K562 (cell line): ENCODE measurements around the gene FARSA. TPM values are rescaled to one million over a fixed set of nuclear protein-coding genes. Genes with fewer than 3 reads are reported as not detected.

Experiments used
- ATF1 ChIP-seq, 2 experiments: fragments of 450-650 bp in 1 of 2; IDR thresholded peaks; 2 replicates each; pipeline ENCODE4 v1.6.1; 2016; ENCODE audit warnings: missing compliant biosample characterization in 1 of 2, missing genetic modification characterization in 1 of 2
- BMI1 ChIP-seq: fragments of 150-350 bp; IDR thresholded peaks from 2 replicates; pipeline ENCODE4 v1.6.1; 2014; ENCODE audit warnings: low read length
- CREM ChIP-seq: IDR thresholded peaks from 2 replicates; pipeline ENCODE4 v1.6.1; 2014; ENCODE audit warnings: antibody characterized with exemption, low read depth
- IFI16 ChIP-seq: fragments of 250-450 bp; sonication (Bioruptor Pico); IDR thresholded peaks from 2 replicates; pipeline ENCODE4 v2.1.2; 2022; ENCODE audit warnings: mild to moderate bottlenecking, inconsistent platforms
- KAT8 ChIP-seq: fragments of 450-650 bp; IDR thresholded peaks from 2 replicates; pipeline ENCODE4 v1.6.1; 2016; ENCODE audit warnings: low read depth, mild to moderate bottlenecking
- SRSF7 ChIP-seq: fragments of 200-400 bp; formaldehyde crosslinking; optimal IDR thresholded peaks from 2 replicates; pipeline ENCODE3; 2017; ENCODE audit warnings: mild to moderate bottlenecking, low read depth, low read length
- ZNF584 ChIP-seq: fragments of 200-800 bp; sonication (Bioruptor generic); IDR thresholded peaks from 2 replicates; pipeline ENCODE4 v1.6.1; 2016; ENCODE audit warnings: low read depth, mild to moderate bottlenecking, missing genetic modification characterization, missing compliant biosample characterization
- polyA plus RNA-seq, 8 experiments: library from polyadenylated mRNA; depleted of rRNA in 4 of 8; stranded (reverse) in 5 of 8; unstranded in 3 of 8; fragments of >200 nt; fragmentation: Nextera tagmentation in 2 of 8; fragmentation: Illumina TruSeq in 1 of 8; extraction: Ambion mirVana in 2 of 8; extraction: Trizol in 1 of 8; gene quantifications; 2 replicates each; pipeline versions ENCODE4 v1.2.1 to v1.2.3, GENCODE V29; 2011 to 2014; ENCODE audit warnings: inconsistent platforms in 1 of 8, missing spikeins in 1 of 8
- total RNA-seq, 7 experiments: library from RNA; depleted of rRNA in 6 of 7; stranded (reverse); fragments of >200 nt in 6 of 7; fragmentation: Illumina TruSeq in 2 of 7; extraction: Trizol in 2 of 7; gene quantifications; 2 replicates each; pipeline versions ENCODE4 v1.2.1 to v1.2.3, GENCODE V29; 2011 to 2021; ENCODE audit warnings: low replicate concordance in 1 of 7
- TF ChIP-seq, protein P1 (sequence below), 2 experiments: fragments of 450-650 bp; IDR thresholded peaks; 2 replicates each; pipeline ENCODE4 v1.6.1; 2018; ENCODE audit warnings: mild to moderate bottlenecking in 2 of 2, low read depth in 1 of 2; ENCODE audit not compliant: partially characterized antibody in 2 of 2
- TF ChIP-seq, protein P2 (sequence below): fragments of 450-650 bp; IDR thresholded peaks from 2 replicates; pipeline ENCODE4 v1.6.1; 2017; ENCODE audit warnings: mild to moderate bottlenecking, moderate library complexity
- TF ChIP-seq, protein P3 (sequence below), 2 experiments: fragments of 450-650 bp in 1 of 2; IDR thresholded peaks; 2 replicates each; pipeline ENCODE4 v1.6.1; 2011 to 2017; ENCODE audit warnings: low read depth in 2 of 2, antibody characterized with exemption in 1 of 2, borderline replicate concordance in 1 of 2, low read length in 1 of 2, mild to moderate bottlenecking in 1 of 2, mixed read lengths in 1 of 2; ENCODE audit not compliant: control insufficient read depth in 1 of 2
- TF ChIP-seq, protein P4 (sequence below): sonication (generic); formaldehyde crosslinking; IDR thresholded peaks from 2 replicates; pipeline ENCODE4 v1.8.0; 2023; ENCODE audit warnings: missing genetic modification reagents, mild to moderate bottlenecking, borderline replicate concordance

FARSA gene
- total and polyA plus RNA-seq, 9 of the 15 experiments (the other 6 are each of a cell fraction or from before 2014, with no cell fraction given): 25.2 to 237 (median 89.6) TPM

DNA sequence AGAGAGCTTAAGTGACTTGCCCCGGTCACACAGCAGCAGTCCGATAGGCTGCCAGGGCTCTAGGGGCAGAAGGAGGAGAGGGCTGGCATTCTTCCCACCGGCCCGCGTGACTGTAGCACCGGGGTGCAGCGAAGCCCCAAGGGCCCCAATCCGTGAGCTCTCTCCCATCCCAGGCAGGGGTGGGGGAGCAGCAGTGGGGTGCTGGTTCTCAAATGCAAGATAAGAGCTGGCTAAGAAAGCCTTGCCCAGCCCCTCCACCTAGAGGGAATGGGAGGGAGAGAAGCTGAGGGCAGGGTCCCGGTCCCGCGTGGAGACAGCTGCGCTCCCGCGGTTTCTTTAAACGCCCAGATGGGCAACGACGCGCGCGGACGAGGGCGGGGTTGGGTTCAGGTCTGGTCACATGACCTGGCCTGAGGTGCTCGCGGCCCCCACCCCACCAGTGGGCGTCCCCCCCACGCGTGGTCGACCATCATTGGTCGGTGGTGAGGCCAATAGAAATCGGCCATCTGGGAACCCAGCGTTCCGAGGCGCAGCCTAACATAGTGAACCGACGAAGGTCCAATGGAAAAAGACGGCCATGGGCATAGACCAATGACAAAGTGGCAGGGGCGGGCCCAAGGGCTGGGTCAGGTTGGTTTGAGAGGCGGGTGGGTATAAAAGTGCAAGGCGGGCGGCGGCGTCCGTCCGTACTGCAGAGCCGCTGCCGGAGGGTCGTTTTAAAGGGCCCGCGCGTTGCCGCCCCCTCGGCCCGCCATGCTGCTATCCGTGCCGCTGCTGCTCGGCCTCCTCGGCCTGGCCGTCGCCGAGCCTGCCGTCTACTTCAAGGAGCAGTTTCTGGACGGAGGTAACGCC lies 4.6 kb upstream of the FARSA start, which contains the start of gene CALR (continued):
- TF ChIP-seq BMI1: no peak
- TF ChIP-seq KAT8: no peak
- TF ChIP-seq, protein P1, sequence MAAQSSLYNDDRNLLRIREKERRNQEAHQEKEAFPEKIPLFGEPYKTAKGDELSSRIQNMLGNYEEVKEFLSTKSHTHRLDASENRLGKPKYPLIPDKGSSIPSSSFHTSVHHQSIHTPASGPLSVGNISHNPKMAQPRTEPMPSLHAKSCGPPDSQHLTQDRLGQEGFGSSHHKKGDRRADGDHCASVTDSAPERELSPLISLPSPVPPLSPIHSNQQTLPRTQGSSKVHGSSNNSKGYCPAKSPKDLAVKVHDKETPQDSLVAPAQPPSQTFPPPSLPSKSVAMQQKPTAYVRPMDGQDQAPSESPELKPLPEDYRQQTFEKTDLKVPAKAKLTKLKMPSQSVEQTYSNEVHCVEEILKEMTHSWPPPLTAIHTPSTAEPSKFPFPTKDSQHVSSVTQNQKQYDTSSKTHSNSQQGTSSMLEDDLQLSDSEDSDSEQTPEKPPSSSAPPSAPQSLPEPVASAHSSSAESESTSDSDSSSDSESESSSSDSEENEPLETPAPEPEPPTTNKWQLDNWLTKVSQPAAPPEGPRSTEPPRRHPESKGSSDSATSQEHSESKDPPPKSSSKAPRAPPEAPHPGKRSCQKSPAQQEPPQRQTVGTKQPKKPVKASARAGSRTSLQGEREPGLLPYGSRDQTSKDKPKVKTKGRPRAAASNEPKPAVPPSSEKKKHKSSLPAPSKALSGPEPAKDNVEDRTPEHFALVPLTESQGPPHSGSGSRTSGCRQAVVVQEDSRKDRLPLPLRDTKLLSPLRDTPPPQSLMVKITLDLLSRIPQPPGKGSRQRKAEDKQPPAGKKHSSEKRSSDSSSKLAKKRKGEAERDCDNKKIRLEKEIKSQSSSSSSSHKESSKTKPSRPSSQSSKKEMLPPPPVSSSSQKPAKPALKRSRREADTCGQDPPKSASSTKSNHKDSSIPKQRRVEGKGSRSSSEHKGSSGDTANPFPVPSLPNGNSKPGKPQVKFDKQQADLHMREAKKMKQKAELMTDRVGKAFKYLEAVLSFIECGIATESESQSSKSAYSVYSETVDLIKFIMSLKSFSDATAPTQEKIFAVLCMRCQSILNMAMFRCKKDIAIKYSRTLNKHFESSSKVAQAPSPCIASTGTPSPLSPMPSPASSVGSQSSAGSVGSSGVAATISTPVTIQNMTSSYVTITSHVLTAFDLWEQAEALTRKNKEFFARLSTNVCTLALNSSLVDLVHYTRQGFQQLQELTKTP (IDR thresholded peaks at IDR 0.05; ENCODE audit: low read depth in 1 of 2, partially characterized antibody in 2 of 2): no peak
- TF ChIP-seq CREM: peak; percentile 68
- no peak for TF ChIP-seq SRSF7
- TF ChIP-seq, protein P2, sequence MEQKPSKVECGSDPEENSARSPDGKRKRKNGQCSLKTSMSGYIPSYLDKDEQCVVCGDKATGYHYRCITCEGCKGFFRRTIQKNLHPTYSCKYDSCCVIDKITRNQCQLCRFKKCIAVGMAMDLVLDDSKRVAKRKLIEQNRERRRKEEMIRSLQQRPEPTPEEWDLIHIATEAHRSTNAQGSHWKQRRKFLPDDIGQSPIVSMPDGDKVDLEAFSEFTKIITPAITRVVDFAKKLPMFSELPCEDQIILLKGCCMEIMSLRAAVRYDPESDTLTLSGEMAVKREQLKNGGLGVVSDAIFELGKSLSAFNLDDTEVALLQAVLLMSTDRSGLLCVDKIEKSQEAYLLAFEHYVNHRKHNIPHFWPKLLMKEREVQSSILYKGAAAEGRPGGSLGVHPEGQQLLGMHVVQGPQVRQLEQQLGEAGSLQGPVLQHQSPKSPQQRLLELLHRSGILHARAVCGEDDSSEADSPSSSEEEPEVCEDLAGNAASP: no peak
- no peak for TF ChIP-seq IFI16 (CRISPR knock-in tag)
- TF ChIP-seq, protein P3, sequence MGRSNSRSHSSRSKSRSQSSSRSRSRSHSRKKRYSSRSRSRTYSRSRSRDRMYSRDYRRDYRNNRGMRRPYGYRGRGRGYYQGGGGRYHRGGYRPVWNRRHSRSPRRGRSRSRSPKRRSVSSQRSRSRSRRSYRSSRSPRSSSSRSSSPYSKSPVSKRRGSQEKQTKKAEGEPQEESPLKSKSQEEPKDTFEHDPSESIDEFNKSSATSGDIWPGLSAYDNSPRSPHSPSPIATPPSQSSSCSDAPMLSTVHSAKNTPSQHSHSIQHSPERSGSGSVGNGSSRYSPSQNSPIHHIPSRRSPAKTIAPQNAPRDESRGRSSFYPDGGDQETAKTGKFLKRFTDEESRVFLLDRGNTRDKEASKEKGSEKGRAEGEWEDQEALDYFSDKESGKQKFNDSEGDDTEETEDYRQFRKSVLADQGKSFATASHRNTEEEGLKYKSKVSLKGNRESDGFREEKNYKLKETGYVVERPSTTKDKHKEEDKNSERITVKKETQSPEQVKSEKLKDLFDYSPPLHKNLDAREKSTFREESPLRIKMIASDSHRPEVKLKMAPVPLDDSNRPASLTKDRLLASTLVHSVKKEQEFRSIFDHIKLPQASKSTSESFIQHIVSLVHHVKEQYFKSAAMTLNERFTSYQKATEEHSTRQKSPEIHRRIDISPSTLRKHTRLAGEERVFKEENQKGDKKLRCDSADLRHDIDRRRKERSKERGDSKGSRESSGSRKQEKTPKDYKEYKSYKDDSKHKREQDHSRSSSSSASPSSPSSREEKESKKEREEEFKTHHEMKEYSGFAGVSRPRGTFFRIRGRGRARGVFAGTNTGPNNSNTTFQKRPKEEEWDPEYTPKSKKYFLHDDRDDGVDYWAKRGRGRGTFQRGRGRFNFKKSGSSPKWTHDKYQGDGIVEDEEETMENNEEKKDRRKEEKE (IDR thresholded peaks at IDR 0.05; ENCODE audit: borderline replicate concordance in 1 of 2, control insufficient read depth in 1 of 2, low read depth in 2 of 2, low read length in 1 of 2): no peak
- TF ChIP-seq ZNF584 (CRISPR knock-in tag): no peak
- TF ChIP-seq, protein P4, sequence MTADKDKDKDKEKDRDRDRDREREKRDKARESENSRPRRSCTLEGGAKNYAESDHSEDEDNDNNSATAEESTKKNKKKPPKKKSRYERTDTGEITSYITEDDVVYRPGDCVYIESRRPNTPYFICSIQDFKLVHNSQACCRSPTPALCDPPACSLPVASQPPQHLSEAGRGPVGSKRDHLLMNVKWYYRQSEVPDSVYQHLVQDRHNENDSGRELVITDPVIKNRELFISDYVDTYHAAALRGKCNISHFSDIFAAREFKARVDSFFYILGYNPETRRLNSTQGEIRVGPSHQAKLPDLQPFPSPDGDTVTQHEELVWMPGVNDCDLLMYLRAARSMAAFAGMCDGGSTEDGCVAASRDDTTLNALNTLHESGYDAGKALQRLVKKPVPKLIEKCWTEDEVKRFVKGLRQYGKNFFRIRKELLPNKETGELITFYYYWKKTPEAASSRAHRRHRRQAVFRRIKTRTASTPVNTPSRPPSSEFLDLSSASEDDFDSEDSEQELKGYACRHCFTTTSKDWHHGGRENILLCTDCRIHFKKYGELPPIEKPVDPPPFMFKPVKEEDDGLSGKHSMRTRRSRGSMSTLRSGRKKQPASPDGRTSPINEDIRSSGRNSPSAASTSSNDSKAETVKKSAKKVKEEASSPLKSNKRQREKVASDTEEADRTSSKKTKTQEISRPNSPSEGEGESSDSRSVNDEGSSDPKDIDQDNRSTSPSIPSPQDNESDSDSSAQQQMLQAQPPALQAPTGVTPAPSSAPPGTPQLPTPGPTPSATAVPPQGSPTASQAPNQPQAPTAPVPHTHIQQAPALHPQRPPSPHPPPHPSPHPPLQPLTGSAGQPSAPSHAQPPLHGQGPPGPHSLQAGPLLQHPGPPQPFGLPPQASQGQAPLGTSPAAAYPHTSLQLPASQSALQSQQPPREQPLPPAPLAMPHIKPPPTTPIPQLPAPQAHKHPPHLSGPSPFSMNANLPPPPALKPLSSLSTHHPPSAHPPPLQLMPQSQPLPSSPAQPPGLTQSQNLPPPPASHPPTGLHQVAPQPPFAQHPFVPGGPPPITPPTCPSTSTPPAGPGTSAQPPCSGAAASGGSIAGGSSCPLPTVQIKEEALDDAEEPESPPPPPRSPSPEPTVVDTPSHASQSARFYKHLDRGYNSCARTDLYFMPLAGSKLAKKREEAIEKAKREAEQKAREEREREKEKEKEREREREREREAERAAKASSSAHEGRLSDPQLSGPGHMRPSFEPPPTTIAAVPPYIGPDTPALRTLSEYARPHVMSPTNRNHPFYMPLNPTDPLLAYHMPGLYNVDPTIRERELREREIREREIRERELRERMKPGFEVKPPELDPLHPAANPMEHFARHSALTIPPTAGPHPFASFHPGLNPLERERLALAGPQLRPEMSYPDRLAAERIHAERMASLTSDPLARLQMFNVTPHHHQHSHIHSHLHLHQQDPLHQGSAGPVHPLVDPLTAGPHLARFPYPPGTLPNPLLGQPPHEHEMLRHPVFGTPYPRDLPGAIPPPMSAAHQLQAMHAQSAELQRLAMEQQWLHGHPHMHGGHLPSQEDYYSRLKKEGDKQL (CRISPR knock-in tag): no peak
- TF ChIP-seq ATF1 (CRISPR knock-in tag; IDR thresholded peaks at IDR 0.05): 0 out of 2 replicates have a peak, but pooled peaks have one; percentile 21
- TF ChIP-seq ATF1 (tag; IDR thresholded peaks at IDR 0.05): peak; percentile 91
